Amniotic epithelial cell (primary cell): ENCODE measurements around the gene SCAMP5.
A peak's percentile ranks its signal among the peaks of the same experiment; 100 is the strongest.

Source experiments
- DNase-seq: peaks from one replicate; pipeline ENCODE4 v3.0.0-alpha.2; 2010; ENCODE audit warnings: low read depth

SCAMP5 gene

GRCh38 chr15:75022783-75023180 is 27.4 kb downstream of the SCAMP5 start:
- DNase-seq = no peak

DNA sequence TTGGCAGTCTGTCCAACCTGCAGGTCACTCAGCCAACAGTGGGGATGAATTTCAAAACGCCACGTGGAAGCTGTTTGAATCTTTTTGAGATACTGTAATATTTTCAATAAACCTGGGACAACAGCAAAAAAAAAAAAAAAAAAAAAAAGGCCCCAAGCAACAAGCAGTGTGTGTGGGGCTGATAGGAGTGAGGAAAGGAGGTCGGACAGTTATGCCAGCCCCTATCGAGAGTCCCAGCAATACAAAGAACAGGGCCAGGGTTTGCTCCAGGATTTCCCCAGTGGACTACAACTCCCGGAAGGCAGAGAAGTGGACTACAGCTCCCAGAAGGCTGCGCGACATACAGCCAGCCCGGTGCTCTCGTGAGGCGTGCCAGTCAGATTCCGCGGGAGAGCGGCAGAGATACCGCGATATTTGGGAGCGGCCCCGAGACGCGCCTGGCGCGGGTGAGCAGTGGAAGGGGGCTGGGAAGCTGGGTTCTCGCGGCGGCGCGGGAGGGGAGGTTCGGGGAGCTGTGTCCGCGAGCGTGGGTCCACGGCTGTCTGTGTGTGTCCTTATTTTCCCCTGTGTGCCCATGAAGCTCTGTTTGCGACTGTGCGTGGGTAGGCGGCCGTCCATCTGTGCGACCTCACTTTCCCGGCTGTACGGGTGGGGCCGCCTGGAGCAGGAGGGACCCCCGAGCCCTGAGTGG is 28.0 kb downstream of the SCAMP5 start, which contains the start of gene PPCDC:
TSS of gene PPCDC (plus strand) at position 410 of the 691 bp plus-strand sequence. CDS start 4,729 bp downstream, outside the sequence.
- peak; percentile 91 for DNase-seq

DNA sequence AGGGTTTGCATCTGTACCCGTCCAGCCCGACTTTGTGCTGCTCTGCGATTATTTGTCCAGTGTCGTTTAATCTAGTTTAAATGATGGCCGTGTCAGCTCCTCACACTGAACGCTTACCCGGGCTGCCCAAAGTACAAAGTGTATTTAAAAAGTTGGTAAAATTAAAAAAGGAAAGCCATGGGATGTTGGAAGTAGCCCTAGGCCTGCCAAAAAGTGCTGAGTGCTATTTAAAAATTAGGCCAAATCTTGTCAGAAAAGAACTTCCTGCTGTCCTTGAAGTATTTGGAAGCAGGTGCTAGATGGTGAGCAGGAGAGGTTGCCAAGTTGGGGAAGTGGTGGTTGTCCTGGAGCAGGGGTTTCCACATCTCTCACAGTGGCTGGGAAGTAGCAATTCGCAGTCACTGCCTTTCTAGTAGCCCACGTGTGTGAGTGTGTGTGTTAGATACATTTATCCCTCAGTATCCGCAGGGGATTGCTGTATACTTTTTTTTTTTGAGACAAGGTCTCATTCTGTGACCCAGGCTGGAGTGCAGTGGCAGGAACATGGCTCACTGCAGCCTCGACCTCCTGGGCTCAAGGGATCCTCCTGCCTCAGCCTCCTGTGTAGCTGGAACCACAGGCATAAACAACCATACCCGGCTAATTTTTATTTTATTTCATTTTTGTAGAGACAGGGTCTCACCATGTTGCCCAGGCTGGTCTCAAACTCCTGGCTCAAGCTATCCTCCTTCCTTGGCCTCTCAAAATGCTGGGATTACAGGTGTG is 28.7 kb downstream of the SCAMP5 start:
- peak; percentile 33 for DNase-seq

DNA sequence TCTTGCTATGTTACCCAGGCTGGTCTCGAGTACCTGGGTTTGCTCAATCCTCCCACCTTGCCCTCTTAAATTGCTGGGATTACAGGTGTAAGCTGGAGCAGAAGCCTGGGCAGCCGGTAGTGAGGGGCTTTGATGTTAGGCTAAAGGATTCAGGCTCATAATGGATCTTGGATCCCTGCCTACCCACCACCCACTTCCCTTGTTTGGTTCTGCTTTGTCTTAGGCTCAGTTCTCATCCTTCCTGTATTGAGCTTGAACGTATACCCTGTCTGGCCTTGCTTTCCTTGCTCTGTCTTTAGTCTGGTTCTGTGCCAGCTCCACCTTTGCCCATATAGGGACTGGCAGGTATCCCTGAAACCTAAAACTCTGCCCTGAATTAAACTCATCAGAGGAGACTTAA is 29.7 kb downstream of the SCAMP5 start:
- DNase-seq = no peak

DNA sequence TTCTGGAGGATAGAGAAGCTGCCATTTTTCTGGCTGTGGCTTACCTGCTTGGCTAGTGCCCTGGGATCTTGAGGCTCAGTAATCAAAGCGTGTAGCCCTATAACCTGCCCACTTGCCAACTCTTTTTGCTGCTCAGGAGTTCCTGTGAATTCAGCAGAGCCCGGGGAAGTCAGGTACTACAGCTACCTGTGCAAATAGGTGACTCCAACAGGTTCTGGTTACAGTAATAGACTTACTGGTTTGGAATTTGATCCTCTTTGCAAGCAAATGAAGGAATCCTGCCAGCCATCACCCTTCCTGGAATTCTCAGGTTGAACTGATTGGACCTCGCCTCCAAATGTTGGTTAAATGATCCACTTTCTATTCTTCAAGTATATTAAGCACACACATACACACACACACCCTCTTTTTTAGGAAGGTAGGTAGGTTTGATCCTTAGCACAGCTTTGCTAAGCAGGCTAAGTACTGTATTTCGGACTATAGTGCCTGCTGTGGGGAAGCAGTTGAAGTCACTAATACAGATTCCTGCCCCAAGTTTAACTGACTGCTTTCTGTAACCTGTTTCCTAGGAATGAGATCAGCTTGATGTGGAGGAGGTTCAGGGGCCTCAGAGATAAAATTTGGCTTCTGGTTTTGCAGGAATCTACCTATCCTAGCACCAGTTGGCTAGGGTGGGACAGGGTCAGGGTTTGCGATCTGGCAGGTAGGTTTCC is 30.3 kb downstream of the SCAMP5 start:
- DNase-seq = no peak

GRCh38 chr15:75027551-75027950 is 32.2 kb downstream of the SCAMP5 start:
- DNase-seq = no peak

DNA sequence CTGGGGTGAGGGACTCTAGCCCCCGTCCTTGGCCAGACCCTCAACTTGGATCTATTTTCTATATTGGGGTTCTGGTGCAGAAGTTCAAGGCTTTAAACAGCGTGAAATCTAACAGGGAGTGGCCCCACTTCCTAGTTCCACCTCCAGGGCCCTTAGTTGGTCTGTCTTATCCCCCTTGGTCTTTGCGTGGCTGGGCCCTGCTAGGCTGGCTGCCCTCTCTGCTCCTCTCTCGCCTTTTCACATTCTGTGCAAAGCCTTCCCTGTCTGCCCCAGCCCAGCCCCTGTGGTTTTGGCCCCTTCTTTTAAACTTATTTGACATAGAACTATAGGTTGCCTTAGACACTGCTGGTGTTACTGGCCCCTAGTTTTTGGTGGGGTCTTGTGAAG is 33.6 kb downstream of the SCAMP5 start:
- DNase-seq = no peak

DNA sequence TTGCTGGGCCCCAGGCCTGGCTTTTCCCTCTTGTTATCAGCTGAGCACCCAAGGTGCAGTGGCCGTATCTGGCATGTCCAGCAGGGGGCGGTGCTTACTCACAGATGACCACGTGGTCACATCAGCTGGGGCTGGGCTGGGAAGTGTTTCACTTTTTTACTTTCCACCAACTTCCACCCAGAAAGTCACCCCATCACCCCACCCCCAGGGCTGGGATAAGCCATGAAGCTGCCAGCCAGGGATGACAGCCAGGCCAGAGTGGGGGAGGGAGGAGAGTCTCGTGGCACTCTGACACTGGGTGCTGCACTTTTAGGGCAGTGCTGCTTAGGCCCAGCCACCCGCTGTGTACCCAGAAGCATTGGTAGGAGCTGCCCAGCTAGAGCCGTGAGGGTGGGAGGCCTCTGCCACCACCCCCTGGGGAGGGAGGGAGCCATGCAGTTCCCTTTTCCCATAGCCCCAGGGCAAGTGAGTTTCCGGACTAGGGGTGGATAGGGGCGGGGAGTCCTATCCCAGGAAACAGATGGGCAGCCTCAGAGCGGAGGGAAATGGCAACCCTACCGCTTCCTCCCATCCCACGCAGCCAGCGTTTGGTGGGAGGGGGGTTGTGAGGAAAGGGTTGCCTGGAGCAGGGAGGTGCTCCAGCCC is 34.1 kb downstream of the SCAMP5 start:
- DNase-seq = peak; percentile 65

DNA sequence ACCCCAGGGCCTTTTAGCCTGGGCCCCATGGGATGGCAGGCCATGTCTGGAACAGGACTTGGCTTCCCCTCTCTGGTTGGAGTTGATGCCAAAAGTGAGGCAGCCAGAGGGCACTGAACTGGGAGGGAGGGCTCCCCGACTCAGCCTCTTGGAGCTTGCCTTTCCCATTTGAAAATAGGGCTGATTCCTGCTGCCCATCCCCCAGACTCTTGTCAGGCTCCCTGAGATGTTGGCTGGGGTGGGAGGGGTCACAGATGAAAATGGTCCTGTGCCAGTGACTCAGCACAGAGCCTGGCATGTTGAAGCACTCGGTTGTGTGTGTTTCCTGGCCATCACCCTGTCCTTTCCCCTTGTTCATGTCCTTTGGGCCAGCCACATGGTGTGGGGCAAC is 34.7 kb downstream of the SCAMP5 start:
- DNase-seq = no peak

DNA sequence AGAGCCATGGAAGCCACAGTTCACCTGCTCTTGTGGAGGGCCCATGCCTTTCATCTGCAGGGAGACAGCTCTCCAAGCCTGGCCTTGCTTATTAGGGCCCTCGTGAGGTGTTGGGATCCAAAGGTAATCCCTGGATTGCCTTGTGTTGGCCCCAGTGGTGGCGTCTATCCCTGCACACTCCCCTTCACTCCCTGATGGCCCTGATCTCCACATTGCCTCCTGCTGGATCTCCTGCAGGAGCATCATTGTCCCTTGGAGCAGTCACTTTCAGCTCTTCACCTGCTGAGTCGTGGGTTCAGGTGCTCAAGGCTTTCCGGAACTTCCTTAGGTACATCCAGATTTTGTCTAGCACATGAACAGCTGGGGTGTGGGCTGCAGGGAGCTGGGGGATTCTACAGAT is 35.1 kb downstream of the SCAMP5 start:
- no peak for DNase-seq

GRCh38 chr15:75031848-75032247 is 36.5 kb downstream of the SCAMP5 start:
- DNase-seq = peak; percentile 28

DNA sequence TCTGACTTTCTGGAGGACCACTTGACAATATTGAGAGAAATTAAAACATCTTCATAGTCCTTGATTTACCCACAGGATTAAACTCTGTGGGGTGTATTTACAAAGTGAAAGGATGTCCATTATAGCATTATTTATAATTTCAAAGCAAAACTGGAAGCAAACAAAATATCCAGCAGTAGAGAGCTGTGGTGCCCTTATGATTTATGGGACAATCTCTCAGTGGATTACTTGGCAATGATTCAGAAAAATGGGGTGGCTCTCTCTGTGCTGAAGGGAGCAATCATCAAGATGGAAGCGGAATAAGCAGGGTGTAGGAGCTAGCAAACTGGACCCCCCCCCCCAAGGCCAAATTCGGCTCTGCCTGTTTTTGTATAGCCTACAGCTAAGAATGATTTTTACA is 37.0 kb downstream of the SCAMP5 start:
- no peak for DNase-seq

DNA sequence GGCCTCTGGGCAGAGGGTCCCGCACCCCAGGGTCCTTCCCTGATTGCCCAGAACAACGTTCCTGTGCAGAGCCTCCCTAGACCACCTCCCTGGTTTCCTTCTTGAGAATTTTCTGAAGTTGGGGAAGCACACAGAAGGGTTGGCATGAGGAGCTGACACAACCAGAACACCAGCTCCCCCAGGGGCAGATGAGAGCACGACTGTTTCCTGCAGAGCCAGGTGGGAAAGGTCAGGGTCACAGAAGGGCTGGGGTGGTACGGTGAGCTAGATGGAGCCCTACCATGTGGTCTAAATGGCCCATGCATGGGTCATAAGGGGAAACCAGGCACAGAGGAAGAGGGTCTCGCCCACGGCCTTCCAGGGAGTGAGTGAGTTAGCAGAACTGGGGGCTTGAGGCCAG is 38.4 kb downstream of the SCAMP5 start:
- no peak for DNase-seq

- DNase-seq = no peak
Measured at GRCh38 chr15:75034615-75035014, 39.3 kb downstream of the SCAMP5 start.

GRCh38 chr15:75036212-75036616 is 40.9 kb downstream of the SCAMP5 start:
- DNase-seq = peak; percentile 38

- DNase-seq = peak; percentile 29
Measured at GRCh38 chr15:75037685-75038084, 42.3 kb downstream of the SCAMP5 start.

GRCh38 chr15:75038231-75038630 is 42.9 kb downstream of the SCAMP5 start:
- no peak for DNase-seq

- peak; percentile 42 for DNase-seq
Measured at GRCh38 chr15:75042730-75043508, 47.6 kb downstream of the SCAMP5 start.

DNA sequence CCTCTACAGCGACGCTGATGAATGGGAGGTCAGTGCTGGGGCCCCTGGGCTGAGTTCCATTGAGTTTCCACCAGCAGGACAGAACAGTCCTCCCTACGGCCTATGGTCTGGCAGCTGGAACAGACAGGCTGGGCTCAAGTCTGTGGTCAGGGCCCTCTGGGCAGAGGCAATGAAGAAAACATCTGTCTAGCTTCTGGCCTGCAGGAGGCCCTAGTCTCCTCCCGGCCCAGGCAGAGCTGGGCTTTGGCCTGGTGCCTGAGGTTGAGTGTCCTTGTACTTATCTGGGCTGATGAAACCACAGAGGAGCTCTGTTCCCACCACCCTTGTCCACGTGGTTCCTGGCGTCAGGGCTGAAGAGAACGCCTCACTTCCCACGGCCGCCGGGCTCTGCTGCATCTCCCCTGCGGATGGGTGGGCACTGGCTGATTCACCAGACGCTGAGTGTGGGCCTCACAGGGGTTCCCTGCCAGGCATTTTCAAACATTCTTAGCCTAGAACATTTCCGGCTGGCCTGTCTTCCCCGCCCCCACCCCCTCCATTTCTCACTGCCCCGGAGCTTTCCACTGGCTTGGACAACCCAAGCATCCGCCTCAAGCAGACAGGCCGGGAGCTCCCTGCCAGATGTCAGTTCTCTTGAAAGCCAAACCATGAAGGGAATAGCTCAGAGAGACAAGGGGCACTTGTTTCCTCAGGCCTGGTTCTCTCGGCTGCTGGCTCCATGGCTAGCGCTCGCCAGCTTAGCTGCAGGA is 48.3 kb downstream of the SCAMP5 start:
- DNase-seq = peak; percentile 100

- no peak for DNase-seq
Measured at GRCh38 chr15:75044258-75044878, 49.0 kb downstream of the SCAMP5 start.
